NCI-H1048 (cell line): ENCODE results near the gene SLC49A4.

Experiments used
- DNase-seq: peaks from one replicate; lab custom pipeline; 2025; lab: John Stamatoyannopoulos, UW

Gene SLC49A4

GRCh38 chr3:122786066-122786465 lies 8.8 kb upstream of the SLC49A4 start:
- DNase-seq: no peak

DNA sequence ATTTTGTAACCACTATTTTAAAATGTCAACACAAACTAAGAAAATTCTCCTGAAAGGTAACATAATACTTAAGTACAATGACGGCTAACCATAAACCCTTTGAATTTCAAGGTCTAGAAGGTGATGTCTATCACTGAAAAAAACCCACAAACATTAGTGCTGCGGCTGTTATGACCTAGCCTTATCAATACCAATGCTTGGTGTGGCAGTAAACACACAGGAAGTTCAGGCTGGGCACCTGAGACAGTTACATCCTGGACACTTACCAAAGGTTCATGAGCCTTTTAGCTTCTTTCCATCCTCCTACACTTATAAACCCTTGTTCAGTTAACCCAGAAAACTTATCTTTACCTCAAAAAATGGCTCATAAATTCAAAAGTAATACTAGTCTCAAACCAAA lies 7.0 kb upstream of the SLC49A4 start:
- DNase-seq: no peak

GRCh38 chr3:122789585-122790273 lies 5.1 kb upstream of the SLC49A4 start:
- no peak for DNase-seq

DNA sequence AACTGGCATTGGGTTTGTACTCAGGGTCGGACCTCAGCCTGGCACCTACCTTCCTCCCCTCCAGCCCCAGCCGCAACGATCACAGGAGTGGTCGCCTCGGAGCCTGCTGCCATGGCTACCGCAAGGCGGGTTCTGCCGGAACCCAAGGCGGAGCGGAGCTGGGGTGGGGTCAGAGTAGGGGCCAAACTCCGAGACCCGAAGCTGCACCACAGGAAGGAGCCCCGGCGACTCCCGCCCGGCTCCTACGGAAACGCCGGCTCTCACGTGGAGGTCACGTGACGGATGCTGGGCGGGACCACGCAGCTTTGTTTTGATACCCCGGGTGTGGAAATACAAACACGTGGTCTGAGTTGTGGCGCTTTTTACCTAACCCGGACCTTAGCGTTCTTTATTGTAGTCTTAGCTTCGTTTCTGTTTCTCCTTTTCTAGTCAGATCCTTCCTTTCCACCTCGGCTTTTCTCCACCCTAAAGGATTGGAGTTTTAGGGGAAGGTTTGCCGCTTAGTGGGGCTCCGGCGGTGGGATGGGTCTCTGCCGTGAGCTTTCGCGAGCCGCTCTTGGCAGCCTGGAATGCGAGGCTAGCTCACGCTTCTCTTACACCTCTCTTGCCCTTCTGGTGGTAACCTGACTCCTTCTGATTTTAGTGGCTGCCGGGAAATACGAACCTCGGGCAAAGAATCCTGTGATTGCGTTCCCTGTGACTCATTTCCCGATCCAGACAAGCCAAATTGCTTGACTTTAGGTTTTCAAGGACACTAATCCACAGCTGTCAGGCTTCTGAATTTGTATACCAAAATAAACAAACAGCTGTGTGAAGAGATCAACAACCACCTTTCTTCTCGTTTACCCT lies 1.1 kb upstream of the SLC49A4 start, which contains the start of gene HSPBAP1:
Gene HSPBAP1, minus strand, starts transcription at position 264 of the 849 bp plus-strand sequence. Its CDS starts 151 bp downstream, at position 113.
- DNase-seq: no peak

DNA sequence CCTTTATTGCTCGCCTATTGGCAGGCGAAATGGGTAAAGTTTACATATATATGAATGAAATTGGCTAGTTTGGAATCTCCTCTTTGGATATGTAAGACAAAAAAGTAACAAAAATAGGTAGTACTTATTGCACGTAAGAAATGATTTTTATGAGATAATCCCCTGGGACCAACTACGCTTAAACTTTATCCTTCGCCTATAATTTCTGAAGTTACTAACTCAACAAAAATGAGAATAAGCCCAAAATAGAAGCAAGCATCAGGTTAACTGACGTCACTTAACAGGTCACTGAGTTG lies 438 bp upstream of the SLC49A4 start:
- DNase-seq: no peak

DNA sequence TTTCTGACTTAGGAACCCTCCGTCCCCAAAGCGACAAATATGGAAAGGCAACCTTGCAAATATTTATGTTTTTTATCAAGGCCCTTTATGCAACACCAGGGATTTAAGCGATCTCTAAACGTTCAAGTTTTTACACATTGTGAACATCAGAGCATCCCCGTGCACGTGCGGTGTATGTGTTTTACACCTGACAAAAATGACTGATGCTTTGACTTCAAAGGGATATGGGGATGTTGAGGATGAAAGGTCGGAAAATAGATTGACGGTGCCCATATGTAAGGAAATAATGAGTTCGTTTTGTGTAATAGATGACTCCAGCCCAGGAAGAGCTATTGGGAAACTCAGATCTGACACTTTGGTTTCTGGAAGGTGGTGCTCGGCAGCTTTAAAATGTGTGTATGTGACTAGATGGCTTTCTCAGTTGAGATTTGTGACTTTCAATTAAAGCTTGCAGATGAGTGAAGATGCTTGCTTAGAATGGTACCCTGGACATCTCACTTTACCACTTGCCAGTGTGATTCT lies 866 bp downstream of the SLC49A4 start:
- DNase-seq: no peak

DNA sequence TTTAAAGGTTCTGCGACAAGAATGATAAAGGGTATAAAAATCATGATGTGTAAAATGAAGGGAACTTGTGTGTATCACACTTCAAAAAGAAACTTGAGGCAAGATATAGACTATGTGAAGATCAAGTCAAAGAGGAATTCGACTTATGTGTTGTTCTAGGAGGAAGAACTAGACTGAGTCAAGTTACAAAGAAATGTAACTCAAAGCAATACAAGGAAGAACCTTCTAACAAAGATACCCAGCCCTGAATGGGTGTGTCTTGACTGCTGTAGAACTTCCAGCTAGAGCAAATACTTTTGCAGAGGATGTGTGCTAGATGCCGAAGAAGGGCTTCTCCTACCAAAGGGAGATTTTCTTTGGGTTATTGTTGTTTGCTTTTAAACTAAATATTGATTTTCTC lies 2.4 kb downstream of the SLC49A4 start:
- no peak for DNase-seq

DNA sequence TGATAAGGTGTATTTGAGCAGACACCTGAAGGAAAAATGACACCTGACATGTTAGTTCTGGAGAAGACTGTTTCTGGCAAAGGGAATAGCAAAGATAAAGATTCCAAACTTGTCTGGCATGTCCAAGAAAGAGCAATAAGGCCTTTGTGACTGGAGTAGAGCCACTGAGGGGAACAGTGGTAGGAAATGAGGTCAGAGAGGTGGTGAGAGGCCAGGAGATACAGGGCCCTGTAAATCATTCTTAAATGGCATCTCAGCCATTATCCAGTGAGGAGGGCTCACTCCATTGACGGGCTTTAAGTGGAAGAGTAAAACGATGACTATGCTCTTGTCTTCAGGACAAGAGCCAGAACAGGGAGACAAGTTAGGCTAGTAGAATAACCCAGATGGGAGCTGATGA lies 4.5 kb downstream of the SLC49A4 start:
- no peak for DNase-seq

DNA sequence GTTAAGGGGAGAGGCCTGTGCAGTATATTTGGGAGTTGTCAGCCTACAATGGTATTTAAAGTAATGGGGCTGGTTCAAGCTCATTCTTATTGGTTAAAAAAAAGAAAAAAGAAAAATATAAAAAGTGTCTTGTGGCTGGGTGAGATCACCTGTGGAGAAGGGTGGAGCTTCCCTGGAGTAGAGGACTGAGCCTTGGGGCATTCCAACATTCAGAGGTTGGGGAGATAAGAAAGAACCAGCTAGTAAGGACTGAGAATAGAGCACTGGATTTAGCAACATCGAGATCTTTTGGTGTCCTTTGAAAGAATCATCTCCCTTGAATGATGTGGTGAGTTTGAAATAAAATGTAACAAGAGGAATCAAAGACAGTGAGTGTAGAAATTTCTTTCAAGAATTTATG lies 5.2 kb downstream of the SLC49A4 start:
- no peak for DNase-seq

DNA sequence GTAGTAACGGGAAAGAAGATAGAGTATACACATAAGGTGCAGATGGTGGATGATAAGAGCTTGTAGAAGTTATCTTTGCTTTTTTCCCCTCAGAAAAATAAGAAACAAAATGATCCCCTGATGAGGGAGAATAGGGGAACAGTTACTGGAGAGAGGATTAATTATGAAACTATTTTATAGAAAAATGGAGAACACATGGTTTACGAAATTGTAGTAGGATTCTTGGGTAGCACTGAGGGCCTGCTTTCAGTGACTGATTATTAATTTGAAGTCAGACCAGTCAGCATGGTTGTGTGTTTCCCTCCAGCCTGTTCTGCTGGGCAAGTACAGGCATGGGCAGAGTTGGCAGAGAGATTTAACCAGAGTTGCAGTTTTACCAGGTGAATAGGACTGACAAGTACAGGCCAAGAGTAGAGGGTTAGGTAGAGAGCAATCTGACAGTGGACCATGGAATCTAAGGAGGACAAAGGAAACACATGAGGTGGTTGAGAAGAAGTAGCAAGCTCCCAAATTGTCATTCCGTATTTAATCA lies 5.9 kb downstream of the SLC49A4 start:
- no peak for DNase-seq

GRCh38 chr3:122802323-122802722 lies 7.5 kb downstream of the SLC49A4 start:
- no peak for DNase-seq

DNA sequence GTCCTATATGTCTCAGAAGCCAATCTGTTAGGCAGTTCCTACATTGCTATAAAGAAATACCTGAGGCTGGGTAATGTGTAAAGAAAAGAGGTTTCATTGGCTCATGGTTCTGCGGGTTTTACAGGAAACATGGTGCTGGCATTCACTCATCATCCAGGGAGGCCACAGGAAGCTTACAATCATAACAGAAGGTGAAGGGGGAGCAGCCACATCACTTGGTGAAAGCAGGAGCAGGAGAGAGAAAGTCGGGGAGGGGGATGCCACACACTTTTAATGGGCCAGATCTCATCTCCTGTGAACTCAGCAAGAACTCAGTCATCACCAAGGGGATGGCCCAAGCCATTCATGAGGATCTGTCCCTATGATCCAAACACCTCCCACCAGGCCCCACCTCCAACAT lies 9.1 kb downstream of the SLC49A4 start:
- no peak for DNase-seq

- DNase-seq: no peak
These were observed 15.9 kb downstream of the SLC49A4 start for GRCh38 chr3:122810734-122811133.

- no peak for DNase-seq
These were observed 21.7 kb downstream of the SLC49A4 start for GRCh38 chr3:122816587-122816986.

GRCh38 chr3:122824465-122825381 lies 29.9 kb downstream of the SLC49A4 start:
- no peak for DNase-seq

GRCh38 chr3:122825460-122825859 lies 30.6 kb downstream of the SLC49A4 start:
- DNase-seq: no peak

DNA sequence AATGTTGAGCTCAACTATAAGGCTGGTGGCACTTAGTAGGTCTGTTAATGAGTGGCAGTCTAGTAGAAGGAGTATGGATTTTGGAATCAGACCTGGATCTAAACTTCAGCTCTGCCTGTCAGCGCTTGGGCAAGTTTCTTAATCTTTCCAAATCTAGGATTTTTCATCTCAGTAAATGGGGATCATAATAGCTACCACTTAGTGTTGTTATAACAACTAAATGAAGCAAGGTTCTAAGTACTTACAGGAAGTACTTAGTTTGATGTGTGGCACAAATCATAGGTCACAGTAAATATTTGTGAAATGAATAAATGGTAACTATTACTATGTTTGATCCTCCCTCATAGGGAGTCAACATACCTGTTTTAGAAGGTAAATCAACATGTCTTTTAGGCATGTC lies 31.4 kb downstream of the SLC49A4 start:
- DNase-seq: no peak

GRCh38 chr3:122828281-122828680 lies 33.4 kb downstream of the SLC49A4 start:
- no peak for DNase-seq

- DNase-seq: no peak
These were observed 40.7 kb downstream of the SLC49A4 start for GRCh38 chr3:122835590-122835989.

DNA sequence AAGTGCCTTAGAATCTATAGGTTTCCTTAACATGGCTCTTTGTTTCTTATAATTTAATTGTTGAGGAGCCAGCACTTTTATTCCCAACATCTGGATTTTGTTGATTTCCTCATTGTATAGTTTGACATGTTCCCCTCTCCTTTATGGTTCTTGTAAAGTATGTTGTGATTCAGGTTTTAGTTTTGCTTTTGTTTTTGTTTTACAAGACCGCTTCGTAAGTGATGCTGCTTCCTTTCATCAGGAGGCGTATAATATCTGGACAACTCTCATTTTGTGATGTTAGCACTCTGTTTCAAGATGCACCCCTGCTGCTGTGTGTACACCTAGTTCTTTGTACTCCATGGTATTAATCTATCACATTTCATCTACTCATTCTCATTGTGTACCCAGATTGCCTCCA lies 48.7 kb downstream of the SLC49A4 start:
- no peak for DNase-seq

GRCh38 chr3:122857019-122857418 lies 62.1 kb downstream of the SLC49A4 start:
- DNase-seq: no peak

DNA sequence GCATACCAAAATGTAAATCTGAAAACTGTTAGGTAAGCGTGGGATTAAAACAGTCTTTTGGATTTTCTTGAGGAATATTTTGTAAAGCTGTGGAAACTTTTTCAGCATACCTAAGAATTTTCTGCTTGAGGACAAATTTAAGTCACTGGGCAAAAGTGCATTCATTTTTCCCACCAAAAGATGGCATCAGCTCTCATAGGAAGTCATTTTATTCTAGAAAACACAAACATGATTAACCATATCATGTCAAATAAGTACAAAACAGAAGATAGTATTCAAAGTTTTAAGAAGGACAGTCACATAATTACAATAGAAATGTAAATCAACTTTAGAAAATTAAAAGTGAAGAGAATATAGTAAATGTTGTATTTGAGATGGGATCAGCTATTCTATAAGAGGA lies 63.5 kb downstream of the SLC49A4 start:
- no peak for DNase-seq
